ENCODE measurements around the gene PHLPP2. TPM values are rescaled to one million over a fixed set of nuclear protein-coding genes. Genes with fewer than 3 reads are reported as not detected.
A peak's percentile ranks its signal among the peaks of the same experiment; 100 is the strongest.
"Not testable (repeated sequence)": the region's sequence is repeated elsewhere in the genome, so short reads cannot be mapped to it uniquely, and the experiment has no call there.

PHLPP2 gene
- total RNA-seq, 1 donor from 2014 or later = 18.2 TPM

DNA sequence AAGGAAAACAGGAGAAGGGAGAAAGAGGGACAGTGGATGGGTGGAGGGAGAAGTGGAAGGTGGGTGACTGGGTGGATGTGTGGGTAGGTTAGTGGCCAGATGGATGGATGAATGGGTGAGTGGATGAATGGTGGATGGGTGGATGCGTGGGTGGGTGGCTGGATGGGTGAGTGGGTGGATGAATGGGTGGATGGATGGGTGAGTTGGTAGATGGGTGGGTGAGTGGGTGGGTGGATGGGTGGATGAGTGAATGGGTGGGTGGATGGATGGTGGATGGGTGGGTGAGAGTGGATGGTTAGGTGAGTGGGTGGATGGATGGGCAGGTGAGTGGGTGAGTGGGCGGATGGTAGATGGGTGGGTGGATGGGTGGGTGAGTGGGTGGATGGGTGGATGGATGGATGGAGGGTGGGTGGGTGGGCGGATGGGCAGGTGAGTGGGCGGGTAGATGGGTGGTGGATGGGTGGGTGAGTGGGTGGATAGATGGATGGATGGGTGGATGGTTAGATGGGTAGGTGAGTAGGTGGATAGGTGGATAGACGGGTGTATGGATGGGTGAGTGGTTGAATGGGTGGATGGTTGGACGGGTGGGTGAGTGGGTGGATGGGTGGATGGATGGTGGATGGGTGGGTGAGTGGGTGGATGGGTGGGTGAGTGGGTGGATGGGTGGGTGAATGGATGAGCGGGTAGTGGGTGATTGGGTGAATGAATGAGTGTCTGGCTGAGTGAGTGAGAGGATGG lies 99.2 kb downstream of the PHLPP2 start:
- H3K27ac Mint-ChIP-seq = no peak overlapping the region
- peaks cover 25% of the 10 kb centered on the region for H3K27me3 Mint-ChIP-seq (ENCODE audit: low read depth)
- no peaks in the 10 kb centered on the region for H3K36me3 Mint-ChIP-seq
- peaks cover 15% of the 10 kb centered on the region for H3K4me1 Mint-ChIP-seq
- H3K4me3 Mint-ChIP-seq = peak overlapping the region; percentile 71
- H3K9me3 Mint-ChIP-seq = no peaks in the 10 kb centered on the region
- TF ChIP-seq, protein P1, sequence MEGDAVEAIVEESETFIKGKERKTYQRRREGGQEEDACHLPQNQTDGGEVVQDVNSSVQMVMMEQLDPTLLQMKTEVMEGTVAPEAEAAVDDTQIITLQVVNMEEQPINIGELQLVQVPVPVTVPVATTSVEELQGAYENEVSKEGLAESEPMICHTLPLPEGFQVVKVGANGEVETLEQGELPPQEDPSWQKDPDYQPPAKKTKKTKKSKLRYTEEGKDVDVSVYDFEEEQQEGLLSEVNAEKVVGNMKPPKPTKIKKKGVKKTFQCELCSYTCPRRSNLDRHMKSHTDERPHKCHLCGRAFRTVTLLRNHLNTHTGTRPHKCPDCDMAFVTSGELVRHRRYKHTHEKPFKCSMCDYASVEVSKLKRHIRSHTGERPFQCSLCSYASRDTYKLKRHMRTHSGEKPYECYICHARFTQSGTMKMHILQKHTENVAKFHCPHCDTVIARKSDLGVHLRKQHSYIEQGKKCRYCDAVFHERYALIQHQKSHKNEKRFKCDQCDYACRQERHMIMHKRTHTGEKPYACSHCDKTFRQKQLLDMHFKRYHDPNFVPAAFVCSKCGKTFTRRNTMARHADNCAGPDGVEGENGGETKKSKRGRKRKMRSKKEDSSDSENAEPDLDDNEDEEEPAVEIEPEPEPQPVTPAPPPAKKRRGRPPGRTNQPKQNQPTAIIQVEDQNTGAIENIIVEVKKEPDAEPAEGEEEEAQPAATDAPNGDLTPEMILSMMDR (IDR thresholded peaks at IDR 0.05; ENCODE audit: unreplicated experiment) = no peak
- DNase-seq (ENCODE audit: low spot score in 2 of 2, unreplicated experiment in 2 of 2) = no peak

DNA sequence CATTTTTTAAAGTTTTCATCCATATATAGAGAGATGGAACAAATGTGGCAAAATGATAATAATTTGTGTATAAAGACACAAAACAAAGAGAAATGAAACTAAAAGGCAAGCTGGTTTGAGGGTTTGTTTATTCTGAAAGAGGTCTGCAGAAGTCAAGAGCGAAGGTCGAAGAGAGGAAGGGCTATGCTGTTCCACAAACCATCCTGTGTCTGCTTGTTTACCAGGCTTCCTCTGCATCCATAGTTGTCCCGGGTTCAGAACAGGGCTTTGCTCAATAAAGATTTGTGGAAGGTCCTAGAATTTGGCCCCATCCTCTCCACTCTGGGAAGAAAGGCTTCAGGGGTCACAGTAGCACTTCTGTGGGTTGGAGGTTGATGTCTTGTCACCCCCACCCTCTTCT lies 100.9 kb downstream of the PHLPP2 start:
- no peaks in the 10 kb centered on the region for H3K36me3 Mint-ChIP-seq
- DNase-seq (ENCODE audit: low spot score in 2 of 2, unreplicated experiment in 2 of 2) = no peak
- no peak overlapping the region for H3K4me3 Mint-ChIP-seq
- peaks cover 3% of the 10 kb centered on the region for H3K4me1 Mint-ChIP-seq
- H3K9me3 Mint-ChIP-seq = peaks cover 3% of the 10 kb centered on the region
- no peak overlapping the region for H3K27ac Mint-ChIP-seq
- TF ChIP-seq, protein P1 (IDR thresholded peaks at IDR 0.05; ENCODE audit: unreplicated experiment) = no peak
- peaks cover 25% of the 10 kb centered on the region for H3K27me3 Mint-ChIP-seq (ENCODE audit: low read depth)

DNA sequence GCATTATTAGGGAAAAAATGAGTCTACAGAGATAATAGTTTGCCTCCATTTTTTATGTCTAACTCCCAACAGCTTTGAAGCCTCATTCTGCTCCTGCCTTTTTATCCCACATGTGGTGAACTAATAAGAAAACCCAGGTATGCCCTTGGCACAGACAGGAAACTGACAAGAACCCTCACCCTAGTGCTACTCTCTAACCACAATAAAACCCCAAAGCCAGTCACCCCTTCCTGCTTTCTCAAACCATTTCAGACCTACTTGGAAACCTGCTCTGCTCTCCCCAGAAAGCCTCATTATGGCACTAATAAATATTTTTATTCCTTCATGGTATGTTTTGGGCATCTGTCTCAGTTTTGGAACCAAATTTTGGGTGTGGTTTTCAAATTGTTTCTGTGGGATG lies 102.4 kb downstream of the PHLPP2 start:
- Mint-ChIP-seq H3K4me1 (no peaks in the 10 kb centered on the region), H3K9me3 (peaks cover 3% of the 10 kb centered on the region), H3K36me3 (no peaks in the 10 kb centered on the region), H3K27ac (no peak overlapping the region), H3K27me3 (ENCODE audit: low read depth) (peaks cover 17% of the 10 kb centered on the region), H3K4me3 (no peak overlapping the region)
- no peak for DNase-seq (ENCODE audit: low spot score in 2 of 2, unreplicated experiment in 2 of 2)
- TF ChIP-seq, protein P1 (IDR thresholded peaks at IDR 0.05; ENCODE audit: unreplicated experiment) = no peak

DNA sequence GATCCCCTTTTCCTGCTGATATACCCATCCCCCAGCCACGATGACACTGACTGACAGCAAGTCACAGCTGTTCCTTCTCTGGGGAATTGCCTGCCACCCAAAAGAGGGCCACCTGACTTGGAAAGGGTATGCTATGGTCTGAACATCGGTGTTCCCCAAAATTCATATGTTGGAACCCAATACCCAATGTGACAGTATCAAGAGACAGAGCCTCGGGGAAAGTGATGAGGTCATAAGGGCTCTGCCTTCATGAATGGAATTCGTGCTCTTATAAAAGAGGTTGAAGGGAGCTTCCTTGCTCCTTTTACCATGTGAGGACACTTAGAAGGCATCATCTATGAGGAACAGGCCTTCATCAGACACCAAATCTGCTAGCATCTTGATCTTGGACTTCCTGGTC lies 106.1 kb downstream of the PHLPP2 start:
- DNase-seq (ENCODE audit: low spot score in 2 of 2, unreplicated experiment in 2 of 2) = no peak
- no peak overlapping the region for H3K4me3 Mint-ChIP-seq
- H3K27me3 Mint-ChIP-seq (ENCODE audit: low read depth) = peaks cover 17% of the 10 kb centered on the region
- no peak overlapping the region for H3K27ac Mint-ChIP-seq
- H3K4me1 Mint-ChIP-seq = no peaks in the 10 kb centered on the region
- peaks cover 3% of the 10 kb centered on the region for H3K9me3 Mint-ChIP-seq
- H3K36me3 Mint-ChIP-seq = no peaks in the 10 kb centered on the region
- TF ChIP-seq, protein P1 (IDR thresholded peaks at IDR 0.05; ENCODE audit: unreplicated experiment) = no peak

DNA sequence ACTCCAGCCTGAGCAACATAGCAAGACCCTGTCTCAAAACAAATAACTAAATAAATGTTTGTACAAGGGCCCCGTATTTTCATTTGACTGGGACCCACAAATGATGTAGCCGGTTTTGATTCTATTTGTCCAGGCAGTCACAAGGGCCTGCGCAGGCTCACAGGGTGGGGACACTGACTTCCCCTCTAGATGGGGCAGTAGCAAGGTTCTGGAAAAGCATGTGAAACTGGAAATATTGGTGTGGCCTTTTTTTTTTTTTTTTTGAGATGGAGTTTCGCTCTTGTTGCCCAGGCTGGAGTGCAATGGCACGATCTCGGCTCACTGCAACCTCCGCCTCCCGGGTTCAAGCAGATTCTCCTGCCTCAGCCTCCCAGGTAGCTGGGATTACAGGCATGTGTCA lies 109.5 kb downstream of the PHLPP2 start:
- not testable (repeated sequence) for H3K27ac Mint-ChIP-seq; H3K4me3 Mint-ChIP-seq; H3K4me1 Mint-ChIP-seq; H3K36me3 Mint-ChIP-seq; DNase-seq (ENCODE audit: low spot score in 2 of 2, unreplicated experiment in 2 of 2); H3K9me3 Mint-ChIP-seq
- peaks cover 21% of the 10 kb centered on the region for H3K27me3 Mint-ChIP-seq (ENCODE audit: low read depth)

DNA sequence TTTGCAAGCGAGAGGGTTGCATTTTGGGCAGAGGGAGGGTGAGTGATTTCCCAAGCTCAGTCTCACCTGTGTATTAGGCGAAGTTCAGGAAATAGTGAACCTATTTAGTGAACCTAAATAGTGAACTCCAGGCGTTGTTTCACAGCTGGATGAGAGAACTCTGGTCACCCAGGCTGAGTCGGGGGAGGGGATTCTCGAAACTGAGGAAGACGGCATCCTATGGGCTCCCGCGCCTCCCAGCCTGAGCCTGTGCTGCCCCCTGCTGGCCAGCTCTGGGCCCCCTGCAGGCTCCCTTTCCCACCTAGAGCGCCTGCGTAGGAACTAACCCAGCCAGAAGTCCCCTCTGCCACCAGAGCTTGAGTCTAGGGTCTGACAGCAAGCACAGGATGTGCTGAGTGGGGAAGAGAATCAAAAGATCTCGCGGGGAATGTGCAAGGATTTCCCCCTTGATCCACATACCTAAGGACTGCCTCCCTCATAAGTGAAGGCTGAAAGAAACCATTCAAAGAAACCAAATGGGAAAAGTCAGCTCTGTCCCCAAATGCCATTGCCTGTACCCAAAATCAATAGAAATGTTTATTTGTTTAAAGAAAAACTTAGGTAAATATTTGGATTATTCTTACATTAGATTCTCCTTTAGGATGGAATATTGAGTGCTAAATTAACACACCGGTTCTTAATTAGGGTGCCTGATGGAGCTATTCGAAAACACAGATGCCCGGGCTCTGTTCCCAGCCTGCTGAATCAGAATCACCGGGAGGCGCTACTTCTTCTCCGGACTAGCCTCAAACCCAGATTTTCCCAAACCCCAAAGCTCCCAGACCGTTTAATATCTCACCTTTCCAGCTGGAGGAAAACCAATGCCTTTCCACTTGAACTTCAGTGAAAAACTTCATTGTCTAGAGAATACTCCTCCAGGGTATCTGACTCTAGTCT lies 113.3 kb downstream of the PHLPP2 start:
- Mint-ChIP-seq H3K27ac (no peak overlapping the region), H3K9me3 (no peaks in the 10 kb centered on the region), H3K4me3 (peak overlapping the region; percentile 15), H3K4me1 (no peaks in the 10 kb centered on the region), H3K27me3 (ENCODE audit: low read depth) (peaks cover 16% of the 10 kb centered on the region), H3K36me3 (no peaks in the 10 kb centered on the region)
- TF ChIP-seq, protein P1 (IDR thresholded peaks at IDR 0.05; ENCODE audit: unreplicated experiment) = peak; percentile 82
- DNase-seq (ENCODE audit: low spot score in 2 of 2, unreplicated experiment in 2 of 2) = peak; percentile 76 to 93
